HG02642 (cell line): Measurements from ENCODE around the gene COX10.
"Not testable (repeated sequence)": the region's sequence is repeated elsewhere in the genome, so short reads cannot be mapped to it uniquely, and the experiment has no call there.

Experiments used
- ATAC-seq: cut with Tn5 transposase; IDR thresholded peaks from one replicate; pipeline ENCODE4 v1.9.1; 2021; ENCODE audit warnings: mild to moderate bottlenecking; ENCODE audit not compliant: unreplicated experiment, poor library complexity

COX10 gene

GRCh38 chr17:14168582-14168981 is 99.3 kb downstream of the COX10 start:
- ATAC-seq = no peak

DNA sequence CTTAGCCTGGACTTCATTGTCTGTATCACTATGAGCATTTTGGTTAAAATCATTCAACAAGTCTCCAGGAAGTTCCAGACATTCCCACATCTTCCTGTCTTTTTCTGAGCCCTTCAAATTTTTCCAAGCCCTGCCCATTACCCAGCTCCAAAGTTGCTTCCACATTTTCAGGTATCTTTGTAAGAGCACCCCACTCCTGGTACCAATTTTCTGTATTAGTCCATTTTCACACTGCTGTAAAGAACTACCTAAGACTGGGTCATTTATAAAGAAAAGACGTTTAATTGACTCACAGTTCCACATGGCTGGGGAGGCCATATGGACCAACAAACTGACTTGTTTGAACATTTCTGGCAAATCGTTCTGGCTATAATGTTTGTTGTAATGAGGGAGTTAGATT is 100.0 kb downstream of the COX10 start:
- ATAC-seq = no peak

DNA sequence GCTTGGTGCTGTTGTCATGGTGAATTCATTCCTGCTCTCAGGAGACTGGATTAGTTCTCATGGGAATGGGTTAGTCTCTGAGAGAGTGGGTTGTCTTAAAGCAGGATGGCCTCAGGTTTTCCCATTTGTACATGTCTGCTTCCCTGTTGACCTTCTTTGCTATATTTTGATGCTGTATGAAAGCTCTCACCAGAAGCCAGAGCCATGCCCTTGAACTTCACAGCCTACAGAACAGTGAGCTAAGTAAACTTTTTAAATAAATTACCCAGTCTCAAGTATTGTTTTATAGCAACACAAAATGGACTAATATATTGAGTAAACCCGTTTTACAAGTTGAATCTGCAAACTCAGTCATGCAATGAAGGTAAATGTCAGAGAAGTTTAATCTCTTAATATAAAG is 100.6 kb downstream of the COX10 start:
- ATAC-seq = no peak

DNA sequence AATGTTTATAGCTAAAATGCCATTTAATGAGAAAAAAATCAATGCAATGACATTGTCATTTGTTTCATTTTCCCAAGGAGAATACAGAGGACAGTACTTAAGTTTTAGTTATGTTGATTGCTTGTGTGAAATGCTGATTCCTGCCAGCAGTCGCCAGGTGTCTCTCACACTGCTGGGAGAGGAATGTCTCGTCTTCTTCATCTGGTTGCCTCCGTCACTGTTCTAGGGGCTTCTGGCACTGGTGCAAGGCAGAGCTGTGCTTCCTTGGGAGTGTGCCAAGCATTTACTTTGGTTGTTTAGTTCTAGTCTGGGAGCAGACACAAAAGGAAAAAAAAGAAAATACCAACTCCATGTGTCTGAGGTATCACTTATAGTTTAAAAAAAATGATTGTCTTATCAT is 107.7 kb downstream of the COX10 start:
- not testable (repeated sequence) for ATAC-seq

DNA sequence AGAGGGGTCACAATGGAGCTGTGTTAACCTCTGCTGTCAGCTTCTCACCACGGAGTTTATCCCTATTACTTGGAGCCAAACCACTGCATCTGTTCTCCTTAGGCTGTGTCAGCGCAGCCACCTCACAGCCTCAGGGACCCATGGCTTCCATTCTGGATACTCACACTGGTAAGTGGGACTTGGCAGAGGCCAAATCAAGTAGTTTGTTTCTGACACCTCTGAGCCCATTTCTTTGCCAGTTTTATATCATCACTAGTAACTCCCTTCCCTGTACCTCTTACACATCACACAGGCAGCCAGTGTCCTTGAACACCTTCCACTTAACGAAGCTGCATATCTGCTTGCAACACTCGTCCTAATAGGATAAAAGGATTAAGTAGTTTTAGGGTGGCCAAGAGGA is 108.5 kb downstream of the COX10 start:
- not testable (repeated sequence) for ATAC-seq

DNA sequence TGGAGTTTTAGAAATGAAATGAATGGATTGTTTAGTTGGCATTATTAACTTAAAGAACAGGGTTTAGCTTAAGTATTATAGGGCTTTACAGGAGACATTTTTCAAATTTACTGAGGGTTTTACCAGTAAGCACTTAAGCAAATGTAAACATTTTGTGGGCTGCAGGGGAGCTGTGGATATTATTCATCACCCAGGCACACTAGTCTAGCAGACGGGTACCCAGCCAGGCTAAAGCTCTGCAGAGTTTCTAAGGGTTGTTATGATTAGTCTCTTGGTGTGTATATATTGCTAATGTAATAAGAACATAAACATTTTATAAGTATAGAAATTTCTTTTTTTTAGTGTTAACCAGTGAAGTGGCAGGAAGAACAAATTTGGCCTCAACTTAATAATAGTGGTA is 110.6 kb downstream of the COX10 start:
- ATAC-seq = not testable (repeated sequence)

DNA sequence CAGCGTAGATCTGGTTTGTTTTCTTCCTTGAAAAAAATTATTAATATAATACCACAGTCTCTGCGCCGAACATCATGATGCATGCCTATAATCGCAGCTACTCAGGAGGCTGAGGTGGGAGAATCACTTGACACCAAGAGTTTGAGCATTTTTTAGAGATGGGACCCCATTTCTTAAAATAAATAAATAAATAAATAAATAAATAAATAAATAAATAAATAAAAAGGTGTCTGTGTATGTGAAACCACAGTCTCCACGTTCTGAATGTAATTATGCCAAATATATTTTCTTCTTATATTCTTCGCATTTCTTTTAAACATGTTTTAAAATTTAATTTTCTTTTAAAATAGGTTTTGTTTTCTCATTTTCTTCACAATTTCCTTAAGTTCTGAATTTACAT is 112.8 kb downstream of the COX10 start:
- not testable (repeated sequence) for ATAC-seq

DNA sequence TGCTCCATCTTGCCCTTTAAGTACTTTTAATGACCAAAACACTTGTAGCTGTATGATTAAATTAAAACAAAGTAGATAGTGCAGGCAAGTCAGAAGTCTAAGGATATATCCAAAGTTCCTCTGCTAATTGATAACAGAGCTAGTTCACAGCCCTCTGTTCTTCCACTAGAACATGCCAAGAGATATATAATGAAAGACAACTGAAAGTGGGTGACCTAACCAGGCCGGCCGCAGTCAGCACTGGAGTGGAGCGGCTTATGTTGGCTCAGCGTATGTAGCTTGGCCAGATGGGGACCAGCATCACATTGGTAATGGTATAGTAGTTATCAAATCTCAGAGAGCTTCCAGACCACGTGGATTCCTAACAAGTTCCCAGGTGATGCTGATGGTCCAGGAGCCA is 115.2 kb downstream of the COX10 start:
- ATAC-seq = not testable (repeated sequence)

GRCh38 chr17:14186443-14186842 is 117.1 kb downstream of the COX10 start:
- ATAC-seq = not testable (repeated sequence)

GRCh38 chr17:14190774-14191173 is 121.5 kb downstream of the COX10 start:
- ATAC-seq = not testable (repeated sequence)

DNA sequence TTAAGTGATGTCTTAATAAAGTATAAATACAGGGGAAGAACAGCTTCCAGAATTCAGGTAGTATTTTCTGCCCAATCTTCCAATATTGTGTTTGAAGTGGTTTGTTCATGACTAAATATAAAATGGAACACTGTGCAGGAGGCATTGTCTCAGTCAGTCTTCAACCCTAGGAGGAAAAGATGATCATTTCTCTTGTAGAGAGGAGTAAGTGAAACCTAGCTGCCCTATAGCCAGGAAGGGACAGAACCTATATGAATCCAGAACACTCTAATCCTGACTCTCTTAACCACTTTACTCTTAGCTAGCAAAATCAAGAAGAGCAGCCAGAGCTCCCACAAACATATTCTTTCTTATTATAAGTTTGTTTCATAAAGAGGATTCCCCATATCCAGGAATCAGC is 122.2 kb downstream of the COX10 start:
- not testable (repeated sequence) for ATAC-seq

DNA sequence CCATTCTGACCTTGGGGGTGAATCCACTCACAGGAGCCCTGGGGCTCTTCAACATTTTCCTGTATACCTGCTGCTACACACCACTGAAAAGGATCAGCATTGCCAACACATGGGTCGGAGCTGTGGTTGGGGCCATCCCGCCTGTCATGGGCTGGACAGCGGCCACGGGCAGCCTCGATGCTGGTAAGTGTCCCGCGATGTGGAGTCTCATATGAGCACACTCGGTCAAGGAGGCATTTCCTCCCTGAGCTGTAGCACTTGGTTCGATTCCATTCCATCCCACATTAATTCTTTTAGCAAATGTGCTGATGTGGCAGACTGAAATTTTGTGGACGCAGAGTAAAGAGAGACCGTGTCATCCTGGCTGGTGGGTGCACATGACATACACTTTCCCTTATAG is 122.7 kb downstream of the COX10 start:
- not testable (repeated sequence) for ATAC-seq

DNA sequence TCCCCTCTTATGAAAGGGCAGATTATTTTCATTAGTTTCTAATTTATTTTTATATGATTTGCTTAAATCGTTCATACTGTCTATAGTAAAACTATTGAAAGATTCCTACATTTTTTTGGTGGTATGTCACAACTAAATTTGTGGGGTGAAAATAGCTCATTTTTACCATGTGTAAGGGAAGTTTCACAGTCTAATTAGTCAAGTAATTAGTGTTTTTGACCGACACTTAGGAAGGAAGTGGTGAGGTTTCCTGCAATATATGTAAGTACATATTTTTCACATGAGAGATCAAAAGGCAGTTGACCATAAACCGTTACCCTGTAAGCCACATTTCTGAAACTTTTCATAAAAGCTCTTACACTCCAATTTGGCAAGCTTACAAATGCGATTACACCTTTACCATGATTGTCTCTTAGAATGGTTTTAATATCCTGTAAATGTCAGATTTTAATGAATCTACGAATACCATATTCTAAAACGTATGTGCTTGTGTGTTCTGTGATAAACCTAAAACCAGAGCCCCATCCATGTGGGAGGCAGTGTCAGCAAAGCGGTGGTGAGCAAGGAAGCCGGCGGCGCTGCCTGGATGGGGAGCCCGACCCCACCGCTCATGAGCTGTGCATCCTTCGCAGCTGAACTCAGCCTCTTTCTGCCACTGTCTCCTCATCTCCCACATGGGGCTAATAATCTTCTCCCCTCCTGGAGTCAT is 123.5 kb downstream of the COX10 start:
- not testable (repeated sequence) for ATAC-seq

DNA sequence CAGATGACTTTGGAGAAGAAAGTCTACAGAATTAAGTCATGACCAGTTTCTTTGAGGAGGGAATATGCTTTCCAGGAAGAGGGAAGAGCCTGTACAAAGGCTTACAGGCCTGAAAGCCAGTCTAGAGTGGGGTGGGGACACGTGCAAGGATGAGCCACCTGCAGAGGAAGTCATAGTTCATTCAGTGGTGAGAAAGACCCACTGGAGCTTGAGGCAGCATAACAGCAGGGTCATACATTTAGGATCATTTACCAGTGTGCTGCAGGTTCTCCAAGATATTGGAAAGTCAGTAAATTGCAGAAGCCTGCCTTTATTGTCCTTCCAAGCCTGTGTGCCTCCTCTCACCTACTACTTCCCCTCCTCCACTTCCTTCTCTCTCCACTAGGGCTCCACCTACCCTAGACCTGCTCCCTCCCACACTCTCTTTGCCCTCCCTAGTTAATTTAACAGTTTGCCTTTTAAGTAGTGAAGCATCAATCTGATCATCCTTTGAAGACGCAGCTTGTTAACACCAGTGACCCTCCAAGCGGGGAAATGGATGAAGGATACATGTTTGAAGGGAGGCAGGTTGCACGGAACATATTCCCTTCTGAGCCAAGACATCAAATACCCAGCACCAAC is 127.2 kb downstream of the COX10 start:
- no peak for ATAC-seq

DNA sequence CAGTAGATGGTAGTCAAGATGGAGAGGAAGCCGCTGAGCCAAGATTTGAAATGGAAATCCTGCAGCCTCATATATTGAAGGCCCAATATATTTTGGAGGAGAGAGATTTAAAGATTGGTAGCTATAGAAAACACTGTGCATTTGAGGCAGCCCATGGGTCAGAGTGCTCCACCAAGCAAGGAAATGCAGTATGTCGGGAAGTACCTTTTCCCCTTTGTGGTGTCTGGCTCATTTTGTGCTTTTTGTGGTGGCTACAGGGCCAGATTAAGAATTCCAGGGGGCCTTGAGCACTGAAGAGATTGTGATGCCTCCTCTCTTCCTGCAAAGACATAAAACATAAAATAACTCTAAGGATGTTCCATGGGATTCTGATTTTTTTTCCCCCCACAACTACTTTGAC is 127.8 kb downstream of the COX10 start:
- ATAC-seq = no peak

DNA sequence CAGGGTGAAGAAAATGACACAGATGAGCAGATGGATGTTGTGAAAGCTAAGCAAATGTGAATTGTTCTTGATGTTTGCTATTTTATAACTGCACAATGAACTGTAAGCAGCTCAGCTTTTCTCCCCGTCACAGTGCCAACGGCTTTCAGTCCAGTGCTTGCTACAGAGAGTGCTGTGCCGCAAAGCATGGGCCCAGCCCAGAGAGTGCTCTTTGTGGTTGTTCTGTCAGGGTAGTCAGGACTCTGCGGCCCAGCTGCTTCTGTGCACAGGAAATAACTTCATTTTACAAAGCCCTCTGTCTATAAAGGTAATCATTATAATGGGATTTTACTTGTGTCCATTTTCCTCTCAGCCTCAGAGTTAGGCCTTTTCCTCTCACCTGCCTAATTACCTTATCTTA is 128.3 kb downstream of the COX10 start:
- no peak for ATAC-seq

DNA sequence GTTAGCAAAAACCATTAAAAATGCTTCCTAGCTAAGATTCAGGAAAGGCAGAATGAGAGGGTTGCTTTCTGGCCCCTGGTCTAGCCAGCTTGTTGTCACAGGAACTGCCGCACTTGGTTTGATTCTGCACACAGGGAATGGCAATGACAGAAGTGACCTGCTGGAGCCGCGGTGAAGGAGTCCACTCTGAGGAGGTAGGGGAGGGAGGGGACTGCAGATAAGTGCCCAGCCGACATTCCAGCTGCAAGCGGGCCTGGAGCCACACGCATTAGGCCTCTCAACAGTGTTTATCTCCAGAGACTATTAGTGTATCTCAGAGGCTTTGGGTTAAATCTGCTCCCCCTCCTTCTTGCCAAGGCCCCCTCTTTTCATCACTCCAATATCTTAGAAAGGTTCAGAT is 128.7 kb downstream of the COX10 start:
- no peak for ATAC-seq

GRCh38 chr17:14198575-14198974 is 129.3 kb downstream of the COX10 start:
- ATAC-seq = no peak

- no peak for ATAC-seq
Measured at GRCh38 chr17:14199601-14200000, 130.3 kb downstream of the COX10 start.

GRCh38 chr17:14200354-14200753 is 131.1 kb downstream of the COX10 start:
- no peak for ATAC-seq

- ATAC-seq = no peak
Measured at GRCh38 chr17:14201021-14201987, 132.0 kb downstream of the COX10 start.
